ENCODE measurements around the gene BHLHE40. TPM values are rescaled to one million over a fixed set of nuclear protein-coding genes. Genes with fewer than 3 reads are reported as not detected.

Gene BHLHE40
- total RNA-seq, 1 experiment from 2014 or later, result 81.6 TPM

- POLR2A ChIA-PET, result interaction anchor here (1.0 kb wide), 1 partner anchor 194 kb away, joined by 5 read pairs; no protein-coding TSS in a partner anchor
- H2AFZ ChIP-seq (ENCODE audit: low read depth, low read length, poor library complexity, severe bottlenecking), result no peak overlapping the region
- no peak for ATAC-seq
- CTCF ChIA-PET, result no interaction called here
- no peak for DNase-seq (ENCODE audit: low read depth, low spot score)
- no peak overlapping the region for H3K9ac ChIP-seq (ENCODE audit: low read length)
- H3K4me2 ChIP-seq (ENCODE audit: low read length), result no peak overlapping the region
- TF ChIP-seq EZH2phosphoT487 (IDR thresholded peaks at IDR 0.05; ENCODE audit: borderline replicate concordance) (no peak), RAD21 (IDR thresholded peaks at IDR 0.05; ENCODE audit: low read depth) (no peak), POLR2AphosphoS5 (IDR thresholded peaks at IDR 0.05; ENCODE audit: low read depth, low read length) (no peak), SIN3A (IDR thresholded peaks at IDR 0.05; ENCODE audit: low read depth) (no peak), ELF1 (IDR thresholded peaks at IDR 0.05; ENCODE audit: borderline replicate concordance, low read depth) (no peak), ATF3 (IDR thresholded peaks at IDR 0.05) (no peak), TCF7L2 (IDR thresholded peaks at IDR 0.05; ENCODE audit: borderline replicate concordance, extremely low read depth, insufficient read depth, insufficient read length) (no peak), FOSL1 (IDR thresholded peaks at IDR 0.05; ENCODE audit: low read depth) (no peak), YY1 (IDR thresholded peaks at IDR 0.05; ENCODE audit: extremely low read depth, insufficient replicate concordance, low read depth, low read length) (no peak), SRF (IDR thresholded peaks at IDR 0.05; ENCODE audit: low read depth) (no peak), REST (IDR thresholded peaks at IDR 0.05; ENCODE audit: low read depth) (no peak), EGR1 (IDR thresholded peaks at IDR 0.05; ENCODE audit: low read depth) (no peak), ZFX (IDR thresholded peaks at IDR 0.05) (no peak), CBX3 (IDR thresholded peaks at IDR 0.05; ENCODE audit: low read depth) (no peak), CEBPB (IDR thresholded peaks at IDR 0.05; ENCODE audit: low read depth) (no peak), MAX (IDR thresholded peaks at IDR 0.05) (no peak), SP1 (IDR thresholded peaks at IDR 0.05; ENCODE audit: low read depth) (no peak), POLR2A (IDR thresholded peaks at IDR 0.05; ENCODE audit: borderline replicate concordance, extremely low read depth, insufficient read depth, insufficient read length) (no peak), JUND (IDR thresholded peaks at IDR 0.05) (no peak), ZBTB33 (IDR thresholded peaks at IDR 0.05; ENCODE audit: extremely low read depth, insufficient replicate concordance, low read length) (no peak)
- no peaks in the 10 kb centered on the region for H3K9me3 ChIP-seq (ENCODE audit: control insufficient read depth in 1 of 2, insufficient read depth in 1 of 2, low read depth in 1 of 2, low read length in 2 of 2)
- BruUV-seq (replicated peaks), result no TSS peak
- RAD21 ChIA-PET (ENCODE audit: low non-redundant PET in 1 of 2, low total read pairs in 2 of 2, uncharacterized antibody in 2 of 2, unreplicated experiment in 2 of 2), result no interaction called here
- H4K20me1 ChIP-seq (ENCODE audit: insufficient read depth), result no peaks in the 10 kb centered on the region
- intact Hi-C loops (cut with micrococcal nuclease), result no loop called here
- no peak overlapping the region for H3K27ac ChIP-seq (ENCODE audit: low read depth, low read length)
- no peak overlapping the region for H3K4me3 ChIP-seq (replicated peaks in 1 of 2; ENCODE audit: low read depth in 1 of 2, low read length in 2 of 2)
- H3K27me3 ChIP-seq (ENCODE audit: insufficient read depth, low read length), result no peaks in the 10 kb centered on the region
- H3K36me3 ChIP-seq (ENCODE audit: control insufficient read depth in 1 of 2, insufficient read depth in 2 of 2, low read length in 2 of 2), result no peaks in the 10 kb centered on the region
- H3K9me2 ChIP-seq (ENCODE audit: insufficient read depth), result no peaks in the 10 kb centered on the region
- peaks cover 14 to 23% of the 10 kb centered on the region in 2 experiments for H3K4me1 ChIP-seq (ENCODE audit: control insufficient read depth in 1 of 2, insufficient read depth in 2 of 2, low read length in 2 of 2)
- no peaks in the 10 kb centered on the region for H3K79me2 ChIP-seq (ENCODE audit: insufficient read depth, low read length)
Measured at GRCh38 chr3:5030152-5030551, 50.9 kb downstream of the BHLHE40 start.

Measured in HCT116 (cell line).